Mucosa of descending colon (tissue), 3 donors: ENCODE data around the gene PDE3A. TPM values are rescaled to one million over a fixed set of nuclear protein-coding genes. Genes with fewer than 3 reads are reported as not detected.

ENCODE experiments used
- ATAC-seq: fragments of 200-7000 bp; cut with Tn5 transposase; one replicate; pipeline ENCODE4 v1.9.1; 2020; ENCODE audit warnings: mild to moderate bottlenecking, moderate library complexity
- DNase-seq, 3 donors: peaks; one replicate each; pipeline ENCODE4 v3.0.0-alpha.2; 2020
- H3K36me3 ChIP-seq: fragments of 200-600 bp; one replicate; pipeline ENCODE4 v1.8.0; 2021; ENCODE audit warnings: low read depth, mild to moderate bottlenecking
- H3K4me1 ChIP-seq: fragments of 200-600 bp; one replicate; pipeline ENCODE4 v1.8.0; 2021; ENCODE audit warnings: low read depth, mild to moderate bottlenecking
- H3K4me3 ChIP-seq: fragments of 200-600 bp; one replicate; pipeline ENCODE4 v1.8.0; 2021; ENCODE audit warnings: mild to moderate bottlenecking
- H3K9me3 ChIP-seq: fragments of 200-600 bp; one replicate; pipeline ENCODE4 v1.8.0; 2021; ENCODE audit warnings: mild to moderate bottlenecking
- CTCF ChIP-seq: fragments of 200-600 bp; IDR thresholded peaks from one replicate; pipeline ENCODE4 v1.8.0; 2022; ENCODE audit warnings: antibody characterized with exemption, mild to moderate bottlenecking
- intact Hi-C, 2 donors: fragments of 100-400 bp; cut with DNase I in 1 of 2; cut with micrococcal nuclease in 1 of 2; formaldehyde crosslinking; loops; one replicate each; pipeline versions ENCODE4 v1.11.0 to v1.11.1; 2022; cut with DNase I, micrococcal nuclease
- total RNA-seq, 3 donors: library from RNA; stranded (reverse); fragmentation: NEBNext Ultra II Directional in 2 of 3; extraction: Animal tissue kit (Norgen Biotek cat#: 25700) in 2 of 3; gene quantifications; one replicate each; pipeline versions ENCODE4 v1.2.1 to v1.2.4, GENCODE V29; 2021 to 2023
- donor health status: DM: no; HTN: no; CAD: no; lungs with moderate emphysema.
- donor health status: DM: no; HTN: no; CAD: no.
- donor health status: DM: no; HTN: yes; CAD: no.

Gene PDE3A
- total RNA-seq, 3 donors from 2014 or later: 47.2 to 84.1 (median 83.9) TPM

GRCh38 chr12:20593611-20594010, 225.3 kb downstream of the PDE3A start:
- no peak for ATAC-seq
- no peaks in the 10 kb centered on the region for H3K9me3 ChIP-seq

GRCh38 chr12:20596061-20596460, 227.7 kb downstream of the PDE3A start:
- no peak for ATAC-seq
- intact Hi-C loops: no loop called here
- TF ChIP-seq CTCF: no peak

More at GRCh38 chr12:20593611-20594010, 225.3 kb downstream of the PDE3A start:
- Histone ChIP-seq H3K4me1 (no peaks in the 10 kb centered on the region), H3K4me3 (no peak overlapping the region), H3K36me3 (no peaks in the 10 kb centered on the region)
- intact Hi-C loops: no loop called here
- no peak for TF ChIP-seq CTCF
- no peak for DNase-seq

GRCh38 chr12:20599757-20600156, 231.4 kb downstream of the PDE3A start:
- Histone ChIP-seq H3K36me3 (no peaks in the 10 kb centered on the region), H3K4me1 (no peaks in the 10 kb centered on the region), H3K4me3 (no peak overlapping the region), H3K9me3 (no peaks in the 10 kb centered on the region)
- ATAC-seq (peak; percentile 19), DNase-seq (no peak)
- TF ChIP-seq CTCF: no peak
- intact Hi-C loops: loop anchor here in 1 of 2 donors (5.0 kb wide), 1 partner anchor 137 kb away; no protein-coding TSS in a partner anchor

More at GRCh38 chr12:20596061-20596460, 227.7 kb downstream of the PDE3A start:
- no peaks in the 10 kb centered on the region for H3K9me3 ChIP-seq
- no peak for DNase-seq
- H3K36me3 ChIP-seq: no peaks in the 10 kb centered on the region
- H3K4me1 ChIP-seq: no peaks in the 10 kb centered on the region
- no peak overlapping the region for H3K4me3 ChIP-seq

GRCh38 chr12:20601668-20602280, 233.4 kb downstream of the PDE3A start:
- ATAC-seq: no peak
- H3K36me3 ChIP-seq: no peaks in the 10 kb centered on the region
- intact Hi-C loops: loop anchor here in 1 of 2 donors (5.0 kb wide), 1 partner anchor 139 kb away; no protein-coding TSS in a partner anchor
- H3K4me1 ChIP-seq: no peaks in the 10 kb centered on the region
- DNase-seq: no peak
- no peak for TF ChIP-seq CTCF
- no peaks in the 10 kb centered on the region for H3K9me3 ChIP-seq
- no peak overlapping the region for H3K4me3 ChIP-seq

GRCh38 chr12:20602641-20603391, 234.5 kb downstream of the PDE3A start:
- no peaks in the 10 kb centered on the region for H3K9me3 ChIP-seq
- no peak for DNase-seq
- no peaks in the 10 kb centered on the region for H3K4me1 ChIP-seq
- TF ChIP-seq CTCF: no peak
- intact Hi-C loops: loop anchor here in 1 of 2 donors (5.0 kb wide), 1 partner anchor 141 kb away; no protein-coding TSS in a partner anchor
- H3K4me3 ChIP-seq: no peak overlapping the region
- peak; percentile 15 for ATAC-seq
- H3K36me3 ChIP-seq: no peaks in the 10 kb centered on the region
